ENCODE results near the gene OR8B4. TPM values are rescaled to one million over a fixed set of nuclear protein-coding genes. Genes with fewer than 3 reads are reported as not detected.

OR8B4 gene
- total and polyA plus RNA-seq, 12 donors = not detected

DNA sequence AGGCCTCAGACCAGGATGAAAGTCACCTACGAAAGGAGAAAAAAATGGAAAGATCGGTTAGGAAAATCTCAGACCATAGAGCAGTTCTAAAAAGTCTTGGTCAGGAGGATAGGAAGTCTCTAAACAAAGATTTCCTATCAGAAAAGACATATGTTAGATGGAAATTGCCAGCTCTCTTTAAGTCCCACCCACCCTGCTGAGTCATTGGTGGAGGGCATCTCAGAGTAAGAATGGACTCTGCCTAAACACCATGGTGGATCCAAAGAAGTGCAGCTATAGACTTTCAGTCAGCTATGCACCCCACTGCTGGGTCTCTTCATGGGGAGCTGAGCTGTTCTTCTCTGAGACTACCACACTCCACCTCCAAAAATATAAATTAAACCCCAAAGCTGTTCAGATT is 44.1 kb downstream of the OR8B4 start:
- no peaks in the 10 kb centered on the region for H3K9me3 ChIP-seq
- DNase-seq (no peak), ATAC-seq (no peak)
- no peaks in the 10 kb centered on the region for H3K27me3 ChIP-seq
- no peaks in the 10 kb centered on the region for H3K36me3 ChIP-seq
- intact Hi-C loops (cut with DNase I) = no loop called here
- H3K4me1 ChIP-seq = no peaks in the 10 kb centered on the region
- 89 to 90% methylated on average over 2 of the region's 2 CpGs for WGBS, 2 donors
- H3K27ac ChIP-seq = no peak overlapping the region
- TF ChIP-seq, protein P1, sequence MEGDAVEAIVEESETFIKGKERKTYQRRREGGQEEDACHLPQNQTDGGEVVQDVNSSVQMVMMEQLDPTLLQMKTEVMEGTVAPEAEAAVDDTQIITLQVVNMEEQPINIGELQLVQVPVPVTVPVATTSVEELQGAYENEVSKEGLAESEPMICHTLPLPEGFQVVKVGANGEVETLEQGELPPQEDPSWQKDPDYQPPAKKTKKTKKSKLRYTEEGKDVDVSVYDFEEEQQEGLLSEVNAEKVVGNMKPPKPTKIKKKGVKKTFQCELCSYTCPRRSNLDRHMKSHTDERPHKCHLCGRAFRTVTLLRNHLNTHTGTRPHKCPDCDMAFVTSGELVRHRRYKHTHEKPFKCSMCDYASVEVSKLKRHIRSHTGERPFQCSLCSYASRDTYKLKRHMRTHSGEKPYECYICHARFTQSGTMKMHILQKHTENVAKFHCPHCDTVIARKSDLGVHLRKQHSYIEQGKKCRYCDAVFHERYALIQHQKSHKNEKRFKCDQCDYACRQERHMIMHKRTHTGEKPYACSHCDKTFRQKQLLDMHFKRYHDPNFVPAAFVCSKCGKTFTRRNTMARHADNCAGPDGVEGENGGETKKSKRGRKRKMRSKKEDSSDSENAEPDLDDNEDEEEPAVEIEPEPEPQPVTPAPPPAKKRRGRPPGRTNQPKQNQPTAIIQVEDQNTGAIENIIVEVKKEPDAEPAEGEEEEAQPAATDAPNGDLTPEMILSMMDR (IDR thresholded peaks at IDR 0.05) = no peak
- H3K4me3 ChIP-seq = no peak overlapping the region

DNA sequence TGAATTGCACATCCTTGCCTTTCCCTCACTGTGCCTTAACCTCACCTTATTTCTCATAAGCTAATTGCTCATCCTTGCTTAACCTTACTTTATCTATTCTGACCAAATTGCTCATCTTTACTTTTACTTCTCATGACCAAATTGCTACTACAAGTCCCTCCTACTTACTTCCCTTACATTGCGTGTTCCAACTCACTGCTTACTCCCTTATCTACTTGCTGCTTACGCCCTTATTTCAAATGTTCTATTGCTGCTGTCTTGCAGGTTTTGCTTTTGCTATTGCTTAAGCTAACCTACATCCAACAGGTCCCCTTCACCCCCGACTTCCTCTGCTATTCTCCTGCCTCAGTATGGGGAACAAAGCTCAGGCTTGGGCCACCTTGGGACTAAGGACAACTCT is 48.4 kb downstream of the OR8B4 start:
- DNase-seq = no peak
- Histone ChIP-seq H3K9me3 (peaks cover 0 to 9% (median 0%) of the 10 kb centered on the region in 11 donors), H3K27ac (no peak overlapping the region), H3K27me3 (peaks cover 0 to 5% (median 0%) of the 10 kb centered on the region in 7 donors), H3K4me1 (no peaks in the 10 kb centered on the region), H3K36me3 (no peaks in the 10 kb centered on the region), H3K4me3 (no peak overlapping the region)
- 76 to 79% methylated on average over 3 of the region's 3 CpGs for WGBS, 2 donors
- ATAC-seq = no peak
- intact Hi-C loops (cut with DNase I) = no loop called here
- TF ChIP-seq, protein P1 (IDR thresholded peaks at IDR 0.05) = no peak

Other genes starting within 250 kb of the OR8B4 start
- gene OR10D3, start 241.5 kb downstream of the OR8B4 start, total RNA-seq = not detected
- not detected for gene OR10D3, start 241.5 kb downstream of the OR8B4 start, polyA plus RNA-seq
- gene OR8G1, start 183.8 kb downstream of the OR8B4 start, total RNA-seq = not detected
- gene OR8G1, start 183.8 kb downstream of the OR8B4 start, polyA plus RNA-seq = not detected
- not detected for gene OR8G5, start 168.5 kb downstream of the OR8B4 start, total RNA-seq
- not detected for gene OR8G5, start 168.5 kb downstream of the OR8B4 start, polyA plus RNA-seq
- gene OR8D1, start 110.9 kb downstream of the OR8B4 start, total RNA-seq = not detected
- not detected for gene OR8D1, start 110.9 kb downstream of the OR8B4 start, polyA plus RNA-seq
- gene OR8D2, start 104.7 kb downstream of the OR8B4 start, total RNA-seq = not detected
- gene OR8D2, start 104.7 kb downstream of the OR8B4 start, polyA plus RNA-seq = not detected
- gene OR8B2, start 40.4 kb downstream of the OR8B4 start, total RNA-seq = not detected
- gene OR8B2, start 40.4 kb downstream of the OR8B4 start, polyA plus RNA-seq = not detected
- not detected for gene OR8B3, start 25.8 kb downstream of the OR8B4 start, total RNA-seq
- gene OR8B3, start 25.8 kb downstream of the OR8B4 start, polyA plus RNA-seq = not detected
- gene OR8B8, start 20.8 kb upstream of the OR8B4 start, total RNA-seq = not detected
- not detected for gene OR8B8, start 20.8 kb upstream of the OR8B4 start, polyA plus RNA-seq
- not detected for gene OR8B12, start 118.8 kb upstream of the OR8B4 start, total RNA-seq
- not detected for gene OR8B12, start 118.8 kb upstream of the OR8B4 start, polyA plus RNA-seq
- not detected for gene OR8A1, start 145.1 kb upstream of the OR8B4 start, total RNA-seq
- not detected for gene OR8A1, start 145.1 kb upstream of the OR8B4 start, polyA plus RNA-seq
- not detected for gene PANX3, start 186.6 kb upstream of the OR8B4 start, total RNA-seq
- gene PANX3, start 186.6 kb upstream of the OR8B4 start, polyA plus RNA-seq = not detected
- 10 to 100 TPM; 16.4 to 21.5 (median 19.2) TPM for gene TBRG1, start 198.0 kb upstream of the OR8B4 start, total RNA-seq
- 10 to 100 TPM; 19.1 to 19.2 TPM for gene TBRG1, start 198.0 kb upstream of the OR8B4 start, polyA plus RNA-seq
- gene SIAE, start 248.9 kb upstream of the OR8B4 start, total RNA-seq = 10 to 100 TPM; 67.0 to 92.9 (median 74.3) TPM
- 10 to 100 TPM; 17.9 to 78.0 TPM for gene SIAE, start 248.9 kb upstream of the OR8B4 start, polyA plus RNA-seq
- 1 to 10 TPM in 9 of 10 donors, under 1 TPM in 1; 0.62 to 4.9 (median 2.0) TPM for gene SPA17, start 249.0 kb upstream of the OR8B4 start, total RNA-seq
- gene SPA17, start 249.0 kb upstream of the OR8B4 start, polyA plus RNA-seq = 1 to 10 TPM; 4.4 to 4.8 TPM

Measured in heart right ventricle (tissue), 16 donors.